Stimulated activated CD8-positive, alpha-beta memory T cell treated with anti-CD3 and anti-CD28 coated beads, Interleukin-7, amount 100 ng/mL, for 4 hours (primary cell): Measurements from ENCODE around the gene SAMD4B.
"Not testable (repeated sequence)": the region's sequence is repeated elsewhere in the genome, so short reads cannot be mapped to it uniquely, and the experiment has no call there.

Experiments
- DNase-seq, 2 donors: peaks; one replicate each; pipeline ENCODE4 v3.0.0-alpha.2; 2020; ENCODE audit warnings: low read depth in 2 of 2

The SAMD4B gene

DNA sequence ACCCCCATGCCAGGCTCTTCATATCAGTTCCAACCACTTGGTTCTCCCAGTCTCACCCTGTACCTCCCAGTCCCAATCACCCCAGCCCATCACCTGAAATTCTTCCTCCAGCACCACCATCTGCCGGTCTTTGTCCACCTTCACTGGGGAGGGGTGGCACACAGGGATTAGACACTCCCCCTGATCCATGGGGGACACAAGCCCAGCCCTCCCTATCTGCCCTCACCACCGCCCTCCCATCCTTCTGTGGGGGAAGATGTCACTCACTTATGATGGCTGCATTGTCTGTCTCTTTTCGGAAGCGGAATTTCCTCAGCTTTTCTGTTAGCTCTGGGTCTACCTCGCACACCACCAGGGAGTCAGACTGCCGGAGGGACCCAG, 7.1 kb upstream of the SAMD4B start:
- DNase-seq: peak in 1 of 2 donors; percentile 5

DNA sequence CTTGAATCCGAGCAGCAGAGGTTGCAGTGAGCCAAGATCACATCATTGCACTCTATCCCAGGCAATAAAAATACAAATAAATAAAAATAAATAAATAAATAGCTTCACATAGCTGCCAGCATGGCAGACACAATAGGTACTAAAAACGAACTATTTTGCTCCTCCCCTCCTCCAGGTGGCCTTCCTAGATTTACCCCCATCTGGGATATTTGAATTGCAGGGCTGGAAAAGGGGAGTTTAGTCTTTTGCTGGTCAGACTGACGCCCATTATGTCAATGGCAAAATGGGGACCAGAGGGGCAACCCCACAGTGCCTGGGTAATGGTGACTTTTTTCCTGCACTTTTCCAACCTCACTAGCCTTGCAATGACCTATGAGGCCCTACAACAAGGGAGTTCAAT, 5.7 kb upstream of the SAMD4B start:
- no peak for DNase-seq

DNA sequence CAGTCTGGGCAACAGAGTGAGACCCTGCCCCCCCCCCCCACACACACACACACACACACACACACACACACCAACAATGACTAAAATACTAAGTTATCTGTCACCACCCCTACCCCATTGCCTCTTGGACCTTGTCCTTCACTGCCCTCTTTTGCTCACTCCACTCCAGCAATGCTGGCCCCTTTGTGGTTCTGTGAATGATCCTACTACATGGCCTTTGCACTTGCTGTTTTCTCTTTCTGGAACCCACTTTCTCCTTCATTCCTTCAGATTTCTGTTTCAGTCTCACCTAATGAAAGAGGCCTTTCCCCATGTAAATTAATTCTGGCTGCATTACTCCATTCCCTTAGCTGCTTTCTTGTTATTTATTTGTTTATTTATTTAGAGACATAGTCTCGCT, 2.5 kb upstream of the SAMD4B start:
- DNase-seq: no peak

DNA sequence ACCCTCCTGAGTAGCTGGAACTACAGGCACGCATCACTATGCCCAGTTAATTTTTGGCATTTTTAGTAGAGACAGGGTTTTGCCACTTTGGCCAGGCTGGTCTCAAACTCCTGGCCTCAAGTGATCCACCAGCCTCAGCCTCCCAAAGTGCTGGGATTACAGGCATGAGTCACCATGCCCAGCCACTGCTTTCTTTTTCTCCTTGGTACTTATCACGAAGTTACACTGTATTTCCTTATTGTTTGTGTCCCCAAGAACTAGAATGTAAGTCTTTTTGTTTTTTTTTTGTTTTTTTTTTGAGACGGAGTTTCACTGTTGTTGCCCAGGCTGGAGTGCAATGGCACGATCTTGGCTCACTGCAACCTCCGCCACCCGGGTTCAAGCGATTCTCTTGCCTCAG, 2.1 kb upstream of the SAMD4B start:
- DNase-seq: not testable (repeated sequence)

DNA sequence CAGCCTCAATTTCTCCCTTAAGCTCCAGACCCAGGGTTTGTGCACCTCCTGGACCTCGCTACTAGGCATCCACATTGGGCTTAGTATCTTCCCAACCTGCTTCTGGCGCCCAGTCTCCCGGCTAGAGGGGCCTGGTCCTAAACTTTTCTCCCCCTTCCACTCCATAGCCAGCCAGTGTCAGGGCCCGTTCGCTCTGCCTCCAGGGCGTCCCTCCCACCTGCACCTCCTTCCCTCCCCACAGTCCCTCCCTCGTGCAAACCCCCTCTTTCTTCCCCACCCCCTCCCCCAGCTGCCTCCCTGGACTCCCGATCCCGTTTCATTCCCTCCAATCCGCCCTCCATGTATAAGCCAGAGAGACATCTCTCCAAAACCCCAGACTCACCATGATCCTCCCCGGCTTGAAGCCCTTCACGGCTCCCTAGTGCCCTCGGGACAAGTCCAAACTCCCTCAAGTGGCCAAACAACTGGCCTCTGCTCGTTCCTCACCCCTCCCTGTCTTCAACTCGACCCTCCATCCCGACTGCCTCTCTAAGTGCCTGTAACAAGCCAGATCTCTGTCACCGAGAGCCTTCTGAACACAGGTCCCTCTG, 997 bp upstream of the SAMD4B start:
- no peak for DNase-seq

DNA sequence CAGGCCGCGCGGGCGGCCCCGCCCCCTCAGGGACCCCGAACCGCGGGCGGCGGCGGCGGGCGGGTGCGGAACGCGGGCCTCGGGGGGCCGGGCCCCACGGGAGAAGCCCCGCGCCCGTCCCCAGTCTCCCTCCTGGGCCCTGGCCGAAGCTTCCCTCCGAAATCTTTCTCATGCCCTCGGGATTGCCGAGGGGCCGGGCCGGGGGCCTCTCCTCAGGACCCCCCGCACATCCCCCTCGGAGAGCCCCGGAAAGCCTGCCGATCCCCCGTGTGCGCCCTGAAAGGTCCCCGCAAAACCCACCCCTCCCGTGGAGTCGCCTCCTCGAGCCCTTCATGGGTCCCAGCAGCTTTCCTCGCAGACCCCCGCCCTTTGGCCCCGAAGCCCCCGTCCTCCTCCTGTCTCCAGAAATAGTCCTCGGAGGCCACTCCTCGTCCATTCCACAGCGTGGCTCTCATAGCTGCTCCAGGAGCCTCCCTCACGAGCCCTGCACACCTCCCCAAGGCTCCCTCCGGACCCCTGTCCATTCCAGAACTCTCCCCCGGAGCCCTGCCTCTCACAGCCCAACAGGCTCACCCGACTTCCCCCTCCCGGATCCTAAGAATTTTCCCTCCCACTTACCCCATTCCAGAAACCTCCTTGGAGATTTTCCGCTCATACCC, 555 bp downstream of the SAMD4B start:
- no peak for DNase-seq

DNA sequence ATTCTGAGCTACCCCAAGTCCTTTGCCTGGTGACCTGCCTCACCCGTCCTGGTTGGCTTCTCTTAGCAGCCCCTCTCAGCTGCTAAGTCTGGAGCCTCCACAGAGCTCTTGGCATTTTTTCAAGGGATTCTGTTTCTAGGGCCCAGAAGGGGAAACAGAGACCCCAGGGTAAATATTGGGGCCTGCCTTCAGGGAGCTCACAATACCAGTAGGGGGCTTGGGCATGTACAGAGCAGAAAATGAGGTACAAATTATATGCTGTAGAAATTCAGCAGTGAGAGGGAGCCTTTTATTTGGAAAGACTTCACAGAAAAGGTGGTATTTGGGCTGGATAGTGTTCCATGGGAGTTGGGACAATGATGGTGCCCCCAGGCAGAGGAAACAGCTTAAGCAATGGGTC, 3.7 kb downstream of the SAMD4B start:
- no peak for DNase-seq

DNA sequence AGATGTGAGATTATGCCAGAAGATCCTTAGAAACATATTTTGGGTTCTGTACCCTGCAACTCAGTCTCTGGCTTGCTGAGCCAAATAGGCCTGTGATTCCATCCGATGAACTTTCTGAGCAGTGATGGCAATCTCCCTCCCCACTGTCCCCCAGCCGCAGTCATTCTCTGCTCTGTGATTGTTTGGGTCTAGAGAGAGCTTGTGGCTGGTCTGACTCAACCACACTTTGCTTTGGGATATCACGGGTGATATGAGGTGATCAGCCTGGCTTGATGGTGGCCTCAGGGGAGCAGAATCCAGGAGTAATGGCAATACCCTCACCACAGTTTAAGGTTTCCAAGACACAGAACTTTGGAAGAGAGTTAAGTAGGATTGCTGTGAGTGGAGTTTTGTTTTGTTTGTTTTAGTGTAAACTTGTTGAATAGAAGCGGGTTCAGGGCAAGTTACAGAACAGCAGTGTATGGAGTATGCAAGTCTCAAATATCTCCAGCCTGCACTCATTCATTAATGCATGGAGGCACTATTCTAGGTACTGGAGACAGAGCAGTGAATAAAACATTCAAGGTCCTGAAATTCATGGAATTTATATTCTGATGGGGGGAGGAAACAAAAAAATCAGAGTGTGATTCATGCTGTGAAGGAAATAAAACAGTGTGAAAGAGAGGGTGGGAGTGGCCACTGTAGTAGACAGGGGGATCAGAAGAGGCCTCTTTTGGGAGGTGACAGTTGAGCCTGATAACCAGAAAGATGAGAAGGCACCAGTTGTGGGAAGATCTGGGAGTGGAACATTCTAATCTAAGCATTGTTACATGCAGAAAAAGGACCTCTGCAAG, 5.3 kb downstream of the SAMD4B start:
- DNase-seq: no peak

DNA sequence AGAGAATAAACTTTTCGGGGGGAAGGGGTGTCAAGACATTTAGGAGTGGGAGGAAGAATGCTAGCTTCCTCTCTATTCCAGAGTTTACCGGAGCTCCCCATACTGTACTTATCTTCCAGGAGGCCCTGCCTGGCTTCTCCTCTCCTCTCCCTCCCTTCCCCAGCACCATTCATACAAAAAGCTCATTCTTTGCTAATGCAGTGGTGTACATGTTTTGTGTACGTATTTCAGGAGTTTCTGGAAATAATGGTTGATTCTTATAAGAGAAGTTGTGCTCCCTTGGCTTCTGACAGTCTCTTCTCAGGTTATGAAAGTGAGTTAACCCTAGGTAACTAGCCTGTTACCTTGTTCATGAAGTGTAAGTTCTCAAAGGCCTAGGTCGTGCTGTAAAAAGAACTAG, 7.1 kb downstream of the SAMD4B start:
- no peak for DNase-seq

DNA sequence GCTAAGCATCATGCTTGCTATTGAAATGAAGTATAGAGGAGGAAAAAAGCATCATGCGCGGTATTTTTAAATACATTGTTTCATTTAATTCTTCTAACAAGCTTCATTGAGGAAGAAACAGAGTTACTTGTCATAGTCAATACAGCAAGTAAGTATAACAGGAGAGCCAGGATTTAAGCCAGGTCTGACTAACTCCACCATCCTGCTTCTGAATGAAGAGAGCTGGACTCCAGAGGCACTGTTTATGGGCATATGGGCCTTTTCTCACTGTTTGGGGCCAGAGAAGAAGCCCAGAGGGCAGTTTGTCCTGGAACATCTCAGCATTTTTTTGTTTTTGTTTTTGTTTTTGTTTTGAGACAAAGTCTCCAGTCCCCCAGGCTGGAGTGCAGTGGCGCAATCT, 7.9 kb downstream of the SAMD4B start:
- DNase-seq: no peak

DNA sequence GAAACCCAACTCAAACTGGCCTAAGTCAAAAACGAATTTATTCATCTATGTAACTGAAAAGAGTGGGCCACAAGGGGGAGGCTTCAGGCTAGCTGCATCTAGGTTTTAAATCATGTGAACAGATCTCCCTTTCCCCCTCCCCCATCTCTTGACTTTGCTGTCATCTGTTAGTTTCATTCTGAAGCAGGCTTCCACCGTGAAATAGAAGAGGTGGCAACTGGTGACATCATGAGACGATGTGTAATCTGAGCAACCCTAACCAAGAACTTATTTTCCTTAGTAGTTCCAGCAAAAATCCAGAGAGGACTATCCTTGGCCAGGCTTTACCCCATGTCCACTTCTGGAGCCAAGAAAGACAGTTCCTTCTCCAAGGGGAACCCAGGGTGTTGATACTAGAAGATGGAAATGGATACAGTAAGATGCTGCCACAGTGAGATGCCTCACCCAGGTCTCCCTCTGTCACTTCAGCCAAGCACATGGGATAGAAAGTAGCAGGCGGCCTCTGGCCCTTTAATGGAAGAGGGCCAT, 9.4 kb downstream of the SAMD4B start:
- DNase-seq: no peak

DNA sequence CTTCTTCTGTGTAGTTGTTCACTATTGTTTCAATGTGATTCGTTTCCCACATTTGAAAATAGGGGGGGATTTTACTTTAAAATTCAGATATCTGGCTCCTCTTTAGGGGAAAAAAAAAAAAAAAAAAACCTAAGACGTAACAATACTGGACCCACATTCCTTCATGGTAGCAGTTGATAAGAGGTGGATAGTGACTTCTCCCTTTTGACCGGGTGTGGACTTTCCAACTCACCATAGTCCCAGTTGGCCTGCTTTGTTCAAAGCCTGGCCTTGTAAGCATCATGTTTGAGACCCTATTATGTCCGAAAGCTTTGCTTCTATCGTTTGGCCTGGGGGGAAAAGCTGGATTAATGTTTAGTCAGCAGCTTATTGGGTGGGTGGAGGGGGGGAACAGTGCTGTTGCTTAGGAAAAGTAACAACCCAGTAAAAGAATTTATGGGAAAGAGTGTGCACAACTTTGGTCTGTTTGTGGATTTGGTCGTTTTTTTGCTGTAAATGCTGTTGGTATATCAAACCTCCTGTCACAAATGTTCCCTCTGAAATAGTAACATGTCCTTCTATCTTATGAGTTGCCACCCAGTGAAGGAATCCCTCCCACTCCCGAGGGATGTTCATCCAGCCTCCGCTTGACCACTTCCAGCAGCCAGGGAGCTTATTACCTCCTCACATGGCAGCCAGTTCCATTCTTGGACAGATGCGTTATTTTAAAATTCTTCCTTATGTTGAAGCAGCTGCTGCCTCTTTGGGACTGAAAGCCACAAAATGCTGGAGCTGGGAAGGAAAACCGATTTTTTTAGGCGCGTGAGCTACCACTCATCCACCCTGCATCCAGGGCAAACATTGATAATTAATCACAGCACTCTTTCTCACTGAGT, 10.4 kb downstream of the SAMD4B start:
- no peak for DNase-seq

DNA sequence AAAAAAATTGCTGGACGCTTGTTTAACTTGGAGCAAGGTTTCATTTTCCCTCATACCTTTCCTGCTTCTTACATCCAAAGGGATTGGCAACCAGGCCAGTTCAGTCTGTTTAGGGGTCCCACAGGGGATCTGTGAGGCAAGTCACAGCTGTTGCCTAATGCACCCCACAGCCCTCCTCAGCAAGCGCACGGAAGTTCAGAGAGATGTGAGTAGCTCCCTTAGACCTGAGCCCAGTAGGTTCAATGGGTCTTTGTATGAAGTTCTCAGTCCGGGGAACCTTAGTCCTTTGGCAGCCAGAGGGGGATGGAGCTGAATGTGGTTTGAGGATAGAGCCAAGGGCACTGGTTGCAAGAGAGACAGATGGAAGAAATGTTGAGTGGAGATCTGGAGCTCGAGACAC, 13.0 kb downstream of the SAMD4B start:
- DNase-seq: no peak

DNA sequence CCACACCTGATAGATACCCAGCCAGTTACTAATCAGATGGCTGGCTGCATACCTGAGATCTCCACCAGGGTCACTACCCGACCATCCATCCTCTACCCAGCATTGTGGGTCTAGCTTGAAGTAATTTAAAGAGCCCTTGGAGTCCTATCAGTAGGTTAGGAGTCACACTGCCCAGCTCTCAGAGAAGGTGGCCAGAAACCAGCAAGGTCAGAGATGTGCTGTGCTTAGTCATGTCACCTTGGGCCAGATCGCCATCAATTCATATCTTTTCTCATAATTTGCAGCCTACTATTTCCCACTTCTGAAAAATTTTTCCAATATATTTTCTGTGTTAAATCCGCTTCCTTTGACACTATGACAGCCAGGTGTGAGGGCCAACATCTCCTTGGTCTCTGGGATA, 13.9 kb downstream of the SAMD4B start:
- no peak for DNase-seq

DNA sequence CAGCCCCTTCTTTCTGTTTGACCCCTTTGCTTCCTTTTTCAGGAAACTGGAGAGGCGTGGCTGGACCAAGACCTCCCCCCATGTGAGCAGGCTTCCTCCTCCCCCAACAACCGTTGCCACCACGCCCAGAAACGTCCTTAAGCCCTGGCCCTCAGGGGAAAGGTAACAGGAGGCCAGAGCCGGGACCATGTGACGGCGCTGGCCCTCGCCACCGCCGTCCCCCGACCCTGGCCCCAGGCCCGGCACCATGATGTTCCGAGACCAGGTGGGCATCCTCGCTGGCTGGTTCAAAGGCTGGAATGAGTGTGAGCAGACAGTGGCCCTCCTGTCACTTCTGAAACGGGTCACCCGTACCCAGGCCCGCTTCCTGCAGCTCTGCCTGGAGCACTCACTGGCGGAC, 14.4 kb downstream of the SAMD4B start:
- DNase-seq: no peak

DNA sequence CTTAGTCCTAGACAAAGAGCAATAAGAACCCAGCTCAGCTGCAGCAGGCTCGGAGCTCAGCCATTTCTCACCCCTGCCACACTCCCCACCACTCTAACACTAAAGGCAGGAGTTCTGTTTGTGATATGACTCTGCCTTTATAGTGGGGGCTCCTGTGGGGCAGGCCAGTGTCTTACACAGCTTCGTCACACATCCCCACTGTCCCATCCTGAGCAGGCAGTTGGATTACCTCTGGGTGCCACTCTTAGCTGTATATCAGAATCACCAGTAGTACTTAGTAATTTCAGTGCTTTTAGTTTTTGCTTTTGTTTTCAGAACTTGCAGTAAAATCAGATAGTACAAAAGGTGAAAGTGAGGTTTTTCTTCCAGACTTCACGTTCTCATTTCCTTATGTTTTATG, 16.8 kb downstream of the SAMD4B start:
- no peak for DNase-seq

DNA sequence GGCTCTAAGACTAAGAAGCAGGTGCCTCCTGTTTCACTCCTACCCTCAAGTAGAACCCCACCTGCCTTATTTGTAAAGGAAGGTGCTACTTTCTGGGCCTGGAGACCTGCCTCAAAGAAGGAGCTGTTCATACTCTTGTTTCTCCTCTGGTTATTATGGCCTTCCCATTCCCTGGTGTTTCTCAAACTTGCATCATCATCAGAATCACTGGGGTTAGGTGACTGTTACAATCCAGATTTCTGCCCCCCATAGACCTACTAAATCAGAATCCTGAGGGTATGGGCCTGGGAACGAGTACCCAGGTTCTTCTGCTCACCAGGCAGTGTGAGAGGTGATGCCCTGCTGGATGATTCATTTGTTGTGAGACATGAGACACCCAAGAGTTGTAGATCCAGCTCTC, 18.4 kb downstream of the SAMD4B start:
- no peak for DNase-seq

DNA sequence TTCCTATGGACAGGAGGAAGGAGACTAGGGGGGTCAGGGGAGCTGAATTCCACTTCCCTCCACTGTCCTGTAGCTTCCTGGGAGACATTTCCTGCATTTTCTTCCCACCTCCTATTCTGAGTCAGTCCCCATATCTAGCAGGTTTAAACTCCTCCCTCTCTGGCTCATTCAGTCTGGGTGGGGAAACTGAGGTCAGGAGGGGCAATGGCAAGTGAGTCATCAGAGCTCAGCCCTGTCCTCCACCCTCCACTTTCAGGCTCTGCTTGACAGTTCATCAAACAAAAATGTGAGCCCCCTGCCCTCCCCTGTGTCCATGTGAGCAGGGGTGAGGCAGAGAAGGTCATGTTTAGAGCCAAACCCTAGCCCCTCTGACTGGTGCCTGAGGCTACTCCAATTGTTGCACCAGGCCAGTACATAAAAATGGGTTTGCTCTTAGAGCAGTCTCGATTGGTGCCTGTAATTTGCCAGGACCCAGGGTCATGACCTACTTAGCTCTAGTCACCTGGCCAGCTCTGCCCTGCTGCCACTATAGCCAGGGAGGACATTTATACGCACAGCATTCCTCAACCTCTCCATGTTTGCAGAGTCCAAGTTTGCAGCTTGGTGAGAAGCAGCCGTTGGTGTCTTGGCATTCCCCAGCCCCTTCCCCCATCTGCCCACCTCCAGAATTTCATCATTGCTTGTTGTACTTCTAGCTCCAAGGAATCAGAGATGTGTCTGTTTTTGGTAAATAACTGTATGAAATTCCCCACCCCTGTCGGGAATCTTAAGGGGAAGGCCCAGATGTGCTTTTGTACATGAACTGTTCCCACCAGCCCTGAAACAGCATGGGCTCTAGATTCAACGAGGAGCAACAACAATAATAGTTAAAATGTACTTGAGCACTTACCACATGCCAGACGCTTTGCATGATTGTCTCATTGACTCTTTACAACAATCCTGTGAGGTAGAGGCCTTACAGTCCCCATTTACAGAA, 20.7 kb downstream of the SAMD4B start:
- DNase-seq: no peak

DNA sequence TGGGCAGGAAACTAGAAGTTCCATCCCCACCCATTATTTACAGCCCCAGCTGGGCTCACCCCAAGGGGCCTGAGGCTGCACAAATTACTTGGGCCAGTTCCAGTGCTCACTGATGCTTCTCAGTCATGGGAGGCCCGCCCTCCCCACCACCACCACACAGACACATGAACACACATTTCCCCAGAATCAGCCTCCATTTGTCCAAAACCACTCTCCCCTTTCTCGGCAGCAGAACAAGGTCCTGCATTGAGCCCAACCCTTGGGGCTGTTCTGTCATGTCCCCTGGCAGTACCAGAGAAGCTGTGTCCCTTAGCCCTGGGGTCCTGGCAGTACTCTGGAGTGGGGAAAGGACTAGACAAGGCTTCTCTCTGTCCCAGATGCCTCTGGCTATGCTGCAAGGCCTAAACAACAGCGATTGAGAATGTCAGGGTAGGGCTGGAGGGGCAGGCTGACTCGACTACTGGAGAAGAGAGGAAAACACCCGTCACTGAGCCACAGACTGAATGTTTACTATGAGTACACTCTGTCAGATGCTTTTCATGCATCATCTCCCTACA, 21.8 kb downstream of the SAMD4B start:
- DNase-seq: no peak

DNA sequence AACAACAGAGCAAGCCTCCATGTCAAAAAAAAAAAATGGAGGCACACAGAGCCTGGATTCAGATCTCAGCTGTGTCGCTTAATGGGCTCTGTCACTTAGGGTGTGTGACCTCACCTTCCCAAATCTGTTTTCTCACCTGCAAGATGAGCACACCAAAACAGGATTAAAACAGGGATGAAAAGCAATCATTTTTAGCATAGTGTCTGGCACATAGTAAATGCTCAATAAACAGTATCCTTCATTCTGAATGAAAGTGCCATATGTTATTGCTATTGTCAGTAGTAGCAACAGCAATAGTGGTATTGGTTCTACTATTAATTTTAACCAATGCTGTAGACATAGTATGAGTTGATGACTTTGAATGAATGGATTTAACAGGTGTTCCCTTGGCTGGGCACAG, 23.3 kb downstream of the SAMD4B start:
- DNase-seq: no peak
